Measurements from ENCODE around the gene METAP1. TPM values are rescaled to one million over a fixed set of nuclear protein-coding genes. Genes with fewer than 3 reads are reported as not detected.
"Not testable (repeated sequence)": the region's sequence is repeated elsewhere in the genome, so short reads cannot be mapped to it uniquely, and the experiment has no call there.

Gene METAP1
- polyA plus RNA-seq, 5 donors: 50.6 to 75.4 (median 65.5) TPM

GRCh38 chr4:98994474-98995182 lies 893 bp upstream of the METAP1 start:
- DNase-seq: peak in 1 of 2 donors; percentile 10

- DNase-seq: peak; percentile 20 to 31
Observed at GRCh38 chr4:98996056-98996764, 689 bp downstream of the METAP1 start.

GRCh38 chr4:98996765-98997068 lies 1.2 kb downstream of the METAP1 start:
- DNase-seq: no peak

- no peak for DNase-seq
Observed at GRCh38 chr4:98997166-98997565, 1.6 kb downstream of the METAP1 start.

GRCh38 chr4:98998551-98998950 lies 3.0 kb downstream of the METAP1 start:
- DNase-seq: no peak

GRCh38 chr4:99002279-99002678 lies 6.8 kb downstream of the METAP1 start:
- no peak for DNase-seq

GRCh38 chr4:99008051-99008450 lies 12.5 kb downstream of the METAP1 start:
- DNase-seq: no peak

GRCh38 chr4:99011910-99012309 lies 16.4 kb downstream of the METAP1 start:
- DNase-seq: no peak

- no peak for DNase-seq
Observed at GRCh38 chr4:99013402-99013843, 17.9 kb downstream of the METAP1 start.

GRCh38 chr4:99013884-99014523 lies 18.5 kb downstream of the METAP1 start:
- DNase-seq: no peak

GRCh38 chr4:99021386-99021785 lies 25.9 kb downstream of the METAP1 start:
- no peak for DNase-seq

GRCh38 chr4:99022566-99022965 lies 27.0 kb downstream of the METAP1 start:
- no peak for DNase-seq

- not testable (repeated sequence) for DNase-seq
Observed at GRCh38 chr4:99023800-99024251, 28.3 kb downstream of the METAP1 start.

- DNase-seq: no peak
Observed at GRCh38 chr4:99024481-99025275, 29.2 kb downstream of the METAP1 start.

GRCh38 chr4:99025506-99025905 lies 30.0 kb downstream of the METAP1 start:
- DNase-seq: no peak

GRCh38 chr4:99027304-99027703 lies 31.8 kb downstream of the METAP1 start:
- DNase-seq: no peak

GRCh38 chr4:99028187-99028586 lies 32.7 kb downstream of the METAP1 start:
- no peak for DNase-seq

- DNase-seq: no peak
Observed at GRCh38 chr4:99029018-99029735, 33.7 kb downstream of the METAP1 start.

GRCh38 chr4:99029852-99030251 lies 34.3 kb downstream of the METAP1 start:
- no peak for DNase-seq

GRCh38 chr4:99033956-99034355 lies 38.4 kb downstream of the METAP1 start:
- no peak for DNase-seq

- DNase-seq: no peak
Observed at GRCh38 chr4:99038213-99038612, 42.7 kb downstream of the METAP1 start.

Measured in right lung (tissue), 5 donors.